Measurements from ENCODE around the gene CALHM4.

DNA sequence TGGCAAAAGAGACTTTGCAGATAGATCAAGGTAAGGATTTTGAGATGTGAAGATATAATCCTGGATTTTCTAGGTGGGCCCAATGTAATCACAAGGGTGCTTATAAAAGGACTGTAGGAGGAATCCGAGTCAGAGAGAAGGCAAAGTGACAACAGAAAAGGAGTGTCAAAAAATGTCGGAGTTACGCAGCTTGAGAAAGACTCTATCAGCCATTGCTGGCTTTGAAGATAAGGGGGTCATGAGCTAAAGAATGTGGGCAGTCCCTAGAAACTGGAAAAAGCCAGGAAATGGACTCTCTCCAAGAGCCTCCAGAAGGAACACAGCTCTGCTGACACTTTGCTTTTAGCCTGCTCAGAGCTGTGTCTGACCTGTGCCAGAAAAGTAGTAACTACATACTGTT lies 9.1 kb downstream of the CALHM4 start:
- TF ChIP-seq, protein P1, sequence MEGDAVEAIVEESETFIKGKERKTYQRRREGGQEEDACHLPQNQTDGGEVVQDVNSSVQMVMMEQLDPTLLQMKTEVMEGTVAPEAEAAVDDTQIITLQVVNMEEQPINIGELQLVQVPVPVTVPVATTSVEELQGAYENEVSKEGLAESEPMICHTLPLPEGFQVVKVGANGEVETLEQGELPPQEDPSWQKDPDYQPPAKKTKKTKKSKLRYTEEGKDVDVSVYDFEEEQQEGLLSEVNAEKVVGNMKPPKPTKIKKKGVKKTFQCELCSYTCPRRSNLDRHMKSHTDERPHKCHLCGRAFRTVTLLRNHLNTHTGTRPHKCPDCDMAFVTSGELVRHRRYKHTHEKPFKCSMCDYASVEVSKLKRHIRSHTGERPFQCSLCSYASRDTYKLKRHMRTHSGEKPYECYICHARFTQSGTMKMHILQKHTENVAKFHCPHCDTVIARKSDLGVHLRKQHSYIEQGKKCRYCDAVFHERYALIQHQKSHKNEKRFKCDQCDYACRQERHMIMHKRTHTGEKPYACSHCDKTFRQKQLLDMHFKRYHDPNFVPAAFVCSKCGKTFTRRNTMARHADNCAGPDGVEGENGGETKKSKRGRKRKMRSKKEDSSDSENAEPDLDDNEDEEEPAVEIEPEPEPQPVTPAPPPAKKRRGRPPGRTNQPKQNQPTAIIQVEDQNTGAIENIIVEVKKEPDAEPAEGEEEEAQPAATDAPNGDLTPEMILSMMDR (conservative IDR thresholded peaks at IDR 0.05; ENCODE audit: low read depth, low read length), result no peak
- no peak for TF ChIP-seq EZH2 (IDR thresholded peaks at IDR 0.05; ENCODE audit: low read length, unreplicated experiment)
- no peak for TF ChIP-seq EZH2phosphoT487 (IDR thresholded peaks at IDR 0.05; ENCODE audit: borderline replicate concordance, low read length)
